NCI-H446 treated with DMSO at 0.1 percent for 48 hours (cell line): Measurements from ENCODE around the gene SRPX.

Experiments used
- DNase-seq: peaks from one replicate; lab custom pipeline; 2025; lab: John Stamatoyannopoulos, UW

SRPX gene

GRCh38 chrX:38211891-38212635 lies 8.6 kb downstream of the SRPX start:
- DNase-seq, result no peak

- DNase-seq, result no peak
Observed at GRCh38 chrX:38206542-38206941, 14.1 kb downstream of the SRPX start.

GRCh38 chrX:38206036-38206435 lies 14.6 kb downstream of the SRPX start:
- no peak for DNase-seq

GRCh38 chrX:38205039-38205438 lies 15.6 kb downstream of the SRPX start:
- DNase-seq, result no peak

- DNase-seq, result no peak
Observed at GRCh38 chrX:38192007-38192810, 28.5 kb downstream of the SRPX start.

GRCh38 chrX:38189431-38190250 lies 31.0 kb downstream of the SRPX start:
- DNase-seq, result no peak

GRCh38 chrX:38183596-38183995 lies 37.1 kb downstream of the SRPX start:
- DNase-seq, result no peak

GRCh38 chrX:38181357-38181756 lies 39.3 kb downstream of the SRPX start:
- no peak for DNase-seq

- peak; percentile 29 for DNase-seq
Observed at GRCh38 chrX:38178396-38178795, 42.3 kb downstream of the SRPX start.

- peak; percentile 29 for DNase-seq
Observed at GRCh38 chrX:38175139-38175538, 45.5 kb downstream of the SRPX start.

GRCh38 chrX:38172596-38172995 lies 48.1 kb downstream of the SRPX start:
- DNase-seq, result no peak

GRCh38 chrX:38170556-38170955 lies 50.1 kb downstream of the SRPX start:
- no peak for DNase-seq

- DNase-seq, result no peak
Observed at GRCh38 chrX:38166478-38167083, 54.1 kb downstream of the SRPX start.

GRCh38 chrX:38165023-38165422 lies 55.6 kb downstream of the SRPX start:
- no peak for DNase-seq

GRCh38 chrX:38163193-38163592 lies 57.5 kb downstream of the SRPX start:
- no peak for DNase-seq

GRCh38 chrX:38156838-38157237 lies 63.8 kb downstream of the SRPX start:
- no peak for DNase-seq

- DNase-seq, result no peak
Observed at GRCh38 chrX:38154818-38155217, 65.9 kb downstream of the SRPX start.

- DNase-seq, result no peak
Observed at GRCh38 chrX:38154340-38154739, 66.3 kb downstream of the SRPX start.

- DNase-seq, result no peak
Observed at GRCh38 chrX:38151441-38151840, 69.2 kb downstream of the SRPX start.

- DNase-seq, result no peak
Observed at GRCh38 chrX:38150993-38151392, 69.7 kb downstream of the SRPX start.

- DNase-seq, result no peak
Observed at GRCh38 chrX:38149016-38149415, 71.7 kb downstream of the SRPX start.

- DNase-seq, result no peak
Observed at GRCh38 chrX:38142610-38143009, 78.1 kb downstream of the SRPX start.
